ENCODE results near the gene PLAA.

GRCh38 chr9:26974927-26975326 is 27.9 kb upstream of the PLAA start:
- TF ChIP-seq, protein P1, sequence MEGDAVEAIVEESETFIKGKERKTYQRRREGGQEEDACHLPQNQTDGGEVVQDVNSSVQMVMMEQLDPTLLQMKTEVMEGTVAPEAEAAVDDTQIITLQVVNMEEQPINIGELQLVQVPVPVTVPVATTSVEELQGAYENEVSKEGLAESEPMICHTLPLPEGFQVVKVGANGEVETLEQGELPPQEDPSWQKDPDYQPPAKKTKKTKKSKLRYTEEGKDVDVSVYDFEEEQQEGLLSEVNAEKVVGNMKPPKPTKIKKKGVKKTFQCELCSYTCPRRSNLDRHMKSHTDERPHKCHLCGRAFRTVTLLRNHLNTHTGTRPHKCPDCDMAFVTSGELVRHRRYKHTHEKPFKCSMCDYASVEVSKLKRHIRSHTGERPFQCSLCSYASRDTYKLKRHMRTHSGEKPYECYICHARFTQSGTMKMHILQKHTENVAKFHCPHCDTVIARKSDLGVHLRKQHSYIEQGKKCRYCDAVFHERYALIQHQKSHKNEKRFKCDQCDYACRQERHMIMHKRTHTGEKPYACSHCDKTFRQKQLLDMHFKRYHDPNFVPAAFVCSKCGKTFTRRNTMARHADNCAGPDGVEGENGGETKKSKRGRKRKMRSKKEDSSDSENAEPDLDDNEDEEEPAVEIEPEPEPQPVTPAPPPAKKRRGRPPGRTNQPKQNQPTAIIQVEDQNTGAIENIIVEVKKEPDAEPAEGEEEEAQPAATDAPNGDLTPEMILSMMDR (IDR thresholded peaks at IDR 0.05), result no peak
- TF ChIP-seq POLR2A (IDR thresholded peaks at IDR 0.05), result no peak

Data from lower leg skin (tissue), 3 donors.